Measurements from ENCODE around the gene AOPEP. TPM values are rescaled to one million over a fixed set of nuclear protein-coding genes. Genes with fewer than 3 reads are reported as not detected.

Gene AOPEP
- total and polyA plus RNA-seq, 9 of the 15 experiments (the other 6 are each of a cell fraction or from before 2014, with no cell fraction given) = 4.5 to 19.3 (median 13.5) TPM

- Histone ChIP-seq H4K20me1 (replicated peaks; ENCODE audit: control insufficient read depth, insufficient read depth, low read length) (no peaks in the 10 kb centered on the region), H3K27ac (ENCODE audit: extremely low read depth, low read depth, low read length) (no peak overlapping the region), H3K36me3 (ENCODE audit: control insufficient read depth, insufficient read depth, low read length) (no peaks in the 10 kb centered on the region), H3K27me3 (ENCODE audit: control insufficient read depth in 2 of 2, insufficient read depth in 2 of 2, low read length in 2 of 2) (peaks cover 11 to 21% of the 10 kb centered on the region in 2 experiments; a peak in 3 of 5 replicates), H3K79me2 (ENCODE audit: control insufficient read depth, insufficient read depth, low read length) (no peaks in the 10 kb centered on the region), H2AFZ (ENCODE audit: low read depth, low read length) (no peak overlapping the region), H3K9me3 (replicated peaks; ENCODE audit: control insufficient read depth, insufficient read depth, low read depth, low read length) (no peaks in the 10 kb centered on the region), H3K4me1 (replicated peaks in 1 of 2; ENCODE audit: control insufficient read depth in 2 of 2, insufficient read depth in 2 of 2, low read length in 2 of 2) (no peaks in the 10 kb centered on the region; a peak in 1 of 5 replicates), H3K9ac (ENCODE audit: insufficient read depth in 1 of 2, low read depth in 2 of 2, low read length in 2 of 2) (no peak overlapping the region), H3K9me1 (ENCODE audit: control insufficient read depth, insufficient read depth, low read length) (no peaks in the 10 kb centered on the region), H3K4me2 (ENCODE audit: insufficient read depth, low read length) (no peak overlapping the region), H3K4me3 (no peak overlapping the region)
- FAIRE-seq = no peak
- BruUV-seq (replicated peaks) = no TSS peak
- in situ Hi-C loops (cut with MboI) (no loop called here), intact Hi-C loops (cut with micrococcal nuclease) (no loop called here)
- TF ChIP-seq RFX5 (IDR thresholded peaks at IDR 0.05; ENCODE audit: low read depth, low read length) (no peak), REST (IDR thresholded peaks at IDR 0.05; ENCODE audit: borderline replicate concordance) (no peak), REST (CRISPR knock-in tag; IDR thresholded peaks at IDR 0.05; ENCODE audit: low read depth) (no peak), THRB (CRISPR knock-in tag; conservative IDR thresholded peaks at IDR 0.05) (no peak), TRIM28 (IDR thresholded peaks at IDR 0.05) (no peak)
- TF ChIP-seq, protein P1, sequence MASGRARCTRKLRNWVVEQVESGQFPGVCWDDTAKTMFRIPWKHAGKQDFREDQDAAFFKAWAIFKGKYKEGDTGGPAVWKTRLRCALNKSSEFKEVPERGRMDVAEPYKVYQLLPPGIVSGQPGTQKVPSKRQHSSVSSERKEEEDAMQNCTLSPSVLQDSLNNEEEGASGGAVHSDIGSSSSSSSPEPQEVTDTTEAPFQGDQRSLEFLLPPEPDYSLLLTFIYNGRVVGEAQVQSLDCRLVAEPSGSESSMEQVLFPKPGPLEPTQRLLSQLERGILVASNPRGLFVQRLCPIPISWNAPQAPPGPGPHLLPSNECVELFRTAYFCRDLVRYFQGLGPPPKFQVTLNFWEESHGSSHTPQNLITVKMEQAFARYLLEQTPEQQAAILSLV (tag; IDR thresholded peaks at IDR 0.05) = no peak
- no peak for DNase-seq (ENCODE audit: extremely low read depth in 1 of 4, low spot score in 3 of 4)
- POLR2A ChIA-PET = interaction anchor here (1.1 to 1.4 kb wide), 2 partner anchors 9 to 16 kb away, joined by 3 read pairs; no protein-coding TSS in a partner anchor
- CTCF ChIA-PET (ENCODE audit: low intra/inter-chr PET ratio) = no interaction called here
- ATAC-seq = no peak
- 2% methylated on average over 4 of the region's 4 CpGs for WGBS (ENCODE audit: insufficient coverage, low coverage, missing lambda C conversion rate)
Measured at GRCh38 chr9:94714494-94714893, 12.0 kb upstream of the AOPEP start.

Measured in K562 (cell line).